Activated CD4-positive, alpha-beta T cell treated with anti-CD3 and anti-CD28 coated beads, Interleukin-2, amount 10 ng/mL, durations not matched to agents 7 days and 5 days (primary cell): ENCODE measurements around the gene SPIRE2. TPM values are rescaled to one million over a fixed set of nuclear protein-coding genes. Genes with fewer than 3 reads are reported as not detected.
A peak's percentile ranks its signal among the peaks of the same experiment; 100 is the strongest.
"Not testable (repeated sequence)": the region's sequence is repeated elsewhere in the genome, so short reads cannot be mapped to it uniquely, and the experiment has no call there.

ENCODE experiments used
- CTCF ChIA-PET: fragments of 350-600 bp; sonication (Branson Sonifier 250); formaldehyde crosslinking; loops from one replicate; lab custom pipeline; 2021; ENCODE audit warnings: antibody characterized with exemption; lab: Charles Lee
- POLR2A ChIA-PET: fragments of 350-600 bp; sonication (Branson Sonifier 250); formaldehyde crosslinking; loops from one replicate; lab custom pipeline; 2021; ENCODE audit warnings: antibody characterized with exemption; lab: Charles Lee
- DNase-seq: peaks from one replicate; pipeline ENCODE4 v3.0.0-alpha.2; 2020
- H3K27ac Mint-ChIP-seq: one replicate; pipeline ENCODE4 v1.8.0; 2021; ENCODE audit warnings: mild to moderate bottlenecking, moderate library complexity, mixed read lengths
- H3K27me3 Mint-ChIP-seq: one replicate; pipeline ENCODE4 v1.8.0; 2021; ENCODE audit warnings: mixed read lengths
- H3K36me3 Mint-ChIP-seq: one replicate; pipeline ENCODE4 v1.8.0; 2021; ENCODE audit warnings: low read depth, mixed read lengths
- H3K4me1 Mint-ChIP-seq: one replicate; pipeline ENCODE4 v1.8.0; 2021; ENCODE audit warnings: mixed read lengths
- H3K4me3 Mint-ChIP-seq: one replicate; pipeline ENCODE4 v1.8.0; 2021; ENCODE audit warnings: mild to moderate bottlenecking, moderate library complexity, mixed read lengths
- H3K9me3 Mint-ChIP-seq: one replicate; pipeline ENCODE4 v1.8.0; 2021; ENCODE audit warnings: mixed read lengths
- total RNA-seq, 2 experiments: library from RNA; stranded (reverse); gene quantifications; one replicate each; pipeline ENCODE4 v1.2.3, GENCODE V29; 2021

Gene SPIRE2
- total RNA-seq, 2 experiments from 2014 or later, result 1.1 to 1.8 TPM

GRCh38 chr16:89909777-89910716, 81.8 kb downstream of the SPIRE2 start:
- Mint-ChIP-seq H3K27me3 (no peaks in the 10 kb centered on the region), H3K4me1 (peaks cover 8% of the 10 kb centered on the region), H3K9me3 (no peaks in the 10 kb centered on the region), H3K36me3 (peaks cover 42% of the 10 kb centered on the region), H3K4me3 (no peak overlapping the region), H3K27ac (no peak overlapping the region)
- ChIA-PET POLR2A (interaction anchor here (0.6 to 0.8 kb wide), 2 partner anchors 37 to 124 kb away, joined by 3 to 5 read pairs; partner anchors contain the start of gene TCF25), CTCF (interaction anchor here (0.6 to 2.6 kb wide), 18 partner anchors 9 to 210 kb away, joined by 3 to 18 read pairs (median 4); partner anchors contain the start of genes MC1R and TUBB3)
- DNase-seq, result peak; percentile 70

GRCh38 chr16:89910717-89911354, 82.6 kb downstream of the SPIRE2 start:
- no peak overlapping the region for H3K4me3 Mint-ChIP-seq
- H3K36me3 Mint-ChIP-seq, result peaks cover 39% of the 10 kb centered on the region
- peaks cover 8% of the 10 kb centered on the region for H3K4me1 Mint-ChIP-seq
- ChIA-PET POLR2A (no interaction called here), CTCF (interaction anchor here (1.0 to 2.6 kb wide), 15 partner anchors 8 to 211 kb away, joined by 3 to 18 read pairs (median 6); partner anchors contain the start of genes MC1R and TUBB3)
- no peaks in the 10 kb centered on the region for H3K27me3 Mint-ChIP-seq
- no peak overlapping the region for H3K27ac Mint-ChIP-seq
- H3K9me3 Mint-ChIP-seq, result no peaks in the 10 kb centered on the region
- DNase-seq, result no peak

GRCh38 chr16:89911375-89911774, 83.1 kb downstream of the SPIRE2 start:
- Mint-ChIP-seq H3K27me3 (no peaks in the 10 kb centered on the region), H3K4me3 (no peak overlapping the region), H3K36me3 (peaks cover 34% of the 10 kb centered on the region), H3K27ac (no peak overlapping the region), H3K4me1 (peaks cover 8% of the 10 kb centered on the region), H3K9me3 (no peaks in the 10 kb centered on the region)
- DNase-seq, result no peak
- POLR2A ChIA-PET, result no interaction called here
- CTCF ChIA-PET, result interaction anchor here (1.1 to 2.6 kb wide), 5 partner anchors 8 to 205 kb away, joined by 3 to 18 read pairs (median 7); partner anchors contain the start of genes MC1R and TUBB3

- CTCF ChIA-PET, result no interaction called here
- H3K9me3 Mint-ChIP-seq, result no peaks in the 10 kb centered on the region
- H3K27ac Mint-ChIP-seq, result no peak overlapping the region
- H3K4me1 Mint-ChIP-seq, result peaks cover 8% of the 10 kb centered on the region
- POLR2A ChIA-PET, result no interaction called here
- DNase-seq, result no peak
- H3K27me3 Mint-ChIP-seq, result no peaks in the 10 kb centered on the region
- peaks cover 26% of the 10 kb centered on the region for H3K36me3 Mint-ChIP-seq
- H3K4me3 Mint-ChIP-seq, result no peak overlapping the region
Observed at GRCh38 chr16:89912143-89912542, 83.9 kb downstream of the SPIRE2 start.

GRCh38 chr16:89912627-89913026, 84.4 kb downstream of the SPIRE2 start:
- Mint-ChIP-seq H3K4me3 (no peak overlapping the region), H3K36me3 (peaks cover 26% of the 10 kb centered on the region), H3K9me3 (no peaks in the 10 kb centered on the region), H3K27ac (no peak overlapping the region), H3K27me3 (peaks cover under 1% of the 10 kb centered on the region), H3K4me1 (peaks cover 10% of the 10 kb centered on the region)
- CTCF ChIA-PET, result interaction anchor here (1.0 kb wide), 1 partner anchor 12 kb away, joined by 4 read pairs; no protein-coding TSS in a partner anchor
- POLR2A ChIA-PET, result no interaction called here
- no peak for DNase-seq

GRCh38 chr16:89913408-89914387, 85.4 kb downstream of the SPIRE2 start:
- ChIA-PET CTCF (interaction anchor here (0.6 to 1.0 kb wide), 2 partner anchors 11 to 35 kb away, joined by 3 to 4 read pairs; no protein-coding TSS in a partner anchor), POLR2A (no interaction called here)
- Mint-ChIP-seq H3K27ac (no peak overlapping the region), H3K9me3 (no peaks in the 10 kb centered on the region), H3K36me3 (peaks cover 25% of the 10 kb centered on the region), H3K4me3 (no peak overlapping the region), H3K4me1 (peaks cover 19% of the 10 kb centered on the region), H3K27me3 (peaks cover 4% of the 10 kb centered on the region)
- DNase-seq, result no peak

- peaks cover 26% of the 10 kb centered on the region for H3K4me1 Mint-ChIP-seq
- CTCF ChIA-PET, DNase-seq, H3K4me3 Mint-ChIP-seq, POLR2A ChIA-PET, H3K27ac Mint-ChIP-seq, H3K9me3 Mint-ChIP-seq: not testable (repeated sequence)
- H3K36me3 Mint-ChIP-seq, result peaks cover 19% of the 10 kb centered on the region
- peaks cover 11% of the 10 kb centered on the region for H3K27me3 Mint-ChIP-seq
Observed at GRCh38 chr16:89914642-89915285, 86.5 kb downstream of the SPIRE2 start.

- Mint-ChIP-seq H3K36me3 (peaks cover 14% of the 10 kb centered on the region), H3K27me3 (peaks cover 19% of the 10 kb centered on the region), H3K4me1 (peaks cover 28% of the 10 kb centered on the region), H3K27ac (peak overlapping the region; percentile 19), H3K9me3 (no peaks in the 10 kb centered on the region), H3K4me3 (no peak overlapping the region)
- no peak for DNase-seq
- ChIA-PET CTCF (no interaction called here), POLR2A (interaction anchor here (0.7 kb wide), 1 partner anchor 1438 kb away, joined by 3 read pairs; no protein-coding TSS in a partner anchor)
Observed at GRCh38 chr16:89915303-89916232, 87.3 kb downstream of the SPIRE2 start.

GRCh38 chr16:89917773-89918452, 89.6 kb downstream of the SPIRE2 start:
- Mint-ChIP-seq H3K4me3 (peak overlapping the region; percentile 66), H3K27ac (peak overlapping the region; percentile 83), H3K36me3 (peaks cover 10% of the 10 kb centered on the region), H3K9me3 (no peaks in the 10 kb centered on the region), H3K4me1 (peaks cover 49% of the 10 kb centered on the region), H3K27me3 (peaks cover 38% of the 10 kb centered on the region)
- ChIA-PET POLR2A (no interaction called here), CTCF (interaction anchor here (0.6 to 3.1 kb wide), 6 partner anchors 10 to 217 kb away, joined by 3 to 11 read pairs (median 4); partner anchors contain the start of gene DEF8)
- peak; percentile 91 for DNase-seq
